Duodenal mucosa (tissue), 2 donors: ENCODE results near the gene HES7.
"Not testable (repeated sequence)": the region's sequence is repeated elsewhere in the genome, so short reads cannot be mapped to it uniquely, and the experiment has no call there.

Experiments used
- H3K27ac ChIP-seq: one replicate; pipeline ENCODE4 v1.7.0; 2013; ENCODE audit warnings: low read depth, low read length
- H3K27me3 ChIP-seq, 2 donors: one replicate each; pipeline ENCODE4 v1.7.0; 2013; ENCODE audit warnings: low read length in 2 of 2, control low read depth in 1 of 2; ENCODE audit not compliant: insufficient read depth in 2 of 2, control insufficient read depth in 1 of 2
- H3K36me3 ChIP-seq, 2 donors: one replicate each; pipeline ENCODE4 v1.7.0; 2013; ENCODE audit warnings: low read length in 2 of 2, control low read depth in 1 of 2; ENCODE audit not compliant: insufficient read depth in 2 of 2, control insufficient read depth in 1 of 2
- H3K4me1 ChIP-seq, 2 donors: one replicate each; pipeline ENCODE4 v1.7.0; 2013; ENCODE audit warnings: low read length in 2 of 2, control low read depth in 1 of 2; ENCODE audit not compliant: insufficient read depth in 2 of 2, control insufficient read depth in 1 of 2
- H3K4me3 ChIP-seq, 2 donors: one replicate each; pipeline ENCODE4 v1.7.0; 2013; ENCODE audit warnings: low read length in 2 of 2, low read depth in 1 of 2
- H3K9ac ChIP-seq, 2 donors: one replicate each; pipeline ENCODE4 v1.7.0; 2013; ENCODE audit warnings: low read length in 2 of 2, low read depth in 1 of 2
- H3K9me3 ChIP-seq, 2 donors: one replicate each; pipeline ENCODE4 v1.7.0; 2013; ENCODE audit warnings: low read length in 2 of 2, control low read depth in 1 of 2; ENCODE audit not compliant: control insufficient read depth in 1 of 2

The HES7 gene

DNA sequence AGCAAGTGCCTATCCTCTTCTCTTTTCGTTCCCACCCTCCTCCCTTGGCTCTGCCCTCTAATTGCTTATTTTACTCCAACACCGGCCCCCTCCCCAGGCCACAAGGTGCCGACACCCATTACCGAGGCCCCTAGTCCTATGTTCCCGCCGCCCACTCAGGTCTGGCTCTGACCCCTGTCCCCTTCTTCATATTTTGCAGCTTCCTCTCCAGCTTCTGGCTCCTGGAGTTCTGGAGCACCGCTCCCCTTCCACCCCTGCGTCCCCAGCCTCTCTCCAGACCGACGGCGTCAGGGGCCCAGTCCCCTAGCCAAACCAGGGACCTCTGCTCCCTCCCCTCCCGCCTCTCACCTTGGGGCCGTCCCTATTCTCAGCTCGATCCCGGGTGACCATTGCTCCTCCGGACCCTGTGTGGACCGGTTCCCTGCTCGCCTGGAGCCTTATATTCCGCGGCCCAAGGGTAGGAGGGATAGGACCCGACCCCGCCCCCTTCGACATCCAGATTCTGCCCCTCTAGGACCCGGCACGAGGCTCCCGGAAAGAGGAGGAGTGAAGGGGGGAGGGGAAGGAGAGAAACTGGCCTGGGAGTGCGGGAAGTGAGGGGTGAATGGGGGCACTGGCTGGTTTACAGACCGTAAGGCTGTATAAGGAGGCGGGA, at the start of gene HES7:
TSS of gene HES7 (minus strand) at position 412 of the 655 bp plus-strand sequence. CDS start at position 390, 22 bp downstream.
- Histone ChIP-seq H3K27me3 (peaks cover 38 to 42% of the 10 kb centered on the region in 2 donors), H3K4me3 (peak within 1 kb of the TSS; percentile 66 to 67), H3K36me3 (no peaks in the 10 kb centered on the region), H3K4me1 (peaks cover 54 to 69% of the 10 kb centered on the region in 2 donors), H3K9me3 (no peaks in the 10 kb centered on the region), H3K27ac (no peak within 1 kb of the TSS), H3K9ac (peak within 1 kb of the TSS in 1 of 2 donors; percentile 38)

DNA sequence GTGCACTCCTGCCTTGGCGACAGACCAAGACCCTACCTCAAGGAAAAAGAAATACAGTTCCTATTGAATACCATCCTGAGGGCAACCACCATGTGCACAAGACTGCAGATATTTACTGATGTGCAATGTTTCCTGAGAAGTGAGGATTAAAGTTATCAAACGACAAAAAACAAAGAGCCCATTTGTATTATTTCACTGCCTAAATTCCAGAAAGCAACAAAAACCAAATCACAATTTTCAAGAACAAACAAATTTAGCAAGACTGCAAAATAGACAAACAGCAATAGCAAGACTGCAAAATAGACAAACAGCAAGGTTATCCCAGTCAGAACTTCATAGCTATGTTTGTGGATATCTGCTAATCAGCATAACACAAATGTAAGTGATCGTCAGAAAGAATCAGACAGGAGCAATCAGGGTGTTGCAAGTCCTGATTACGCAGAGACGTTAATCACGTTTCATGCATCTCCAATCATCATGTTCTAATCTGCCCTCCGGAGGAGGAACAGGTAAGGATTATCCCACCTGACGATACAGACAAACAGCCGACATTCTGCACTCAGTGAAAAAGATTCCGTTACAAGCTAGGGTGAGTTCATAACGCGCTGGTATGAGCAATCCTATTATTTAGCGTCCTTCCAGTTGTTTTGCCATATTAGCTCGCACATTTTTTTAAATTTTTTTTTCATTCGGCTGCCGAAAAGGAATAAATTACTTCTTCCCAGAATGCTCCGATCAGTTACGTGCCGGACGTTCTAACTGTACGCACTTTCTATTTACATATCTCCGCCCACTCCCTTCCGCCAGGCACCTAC, 49.4 kb upstream of the HES7 start:
- Histone ChIP-seq H3K36me3 (no peaks in the 10 kb centered on the region), H3K27me3 (no peaks in the 10 kb centered on the region), H3K4me1 (peaks cover 26 to 28% of the 10 kb centered on the region in 2 donors), H3K4me3 (peak overlapping the region; percentile 65 to 71), H3K27ac (peak overlapping the region; percentile 89), H3K9ac (peak overlapping the region; percentile 60 to 76), H3K9me3 (no peaks in the 10 kb centered on the region)

- not testable (repeated sequence) for H3K27me3 ChIP-seq, H3K4me3 ChIP-seq, H3K9me3 ChIP-seq, H3K27ac ChIP-seq, H3K9ac ChIP-seq, H3K36me3 ChIP-seq
- peaks cover 9 to 11% of the 10 kb centered on the region in 2 donors for H3K4me1 ChIP-seq
Measured at GRCh38 chr17:8170186-8170585, 46.3 kb upstream of the HES7 start.

DNA sequence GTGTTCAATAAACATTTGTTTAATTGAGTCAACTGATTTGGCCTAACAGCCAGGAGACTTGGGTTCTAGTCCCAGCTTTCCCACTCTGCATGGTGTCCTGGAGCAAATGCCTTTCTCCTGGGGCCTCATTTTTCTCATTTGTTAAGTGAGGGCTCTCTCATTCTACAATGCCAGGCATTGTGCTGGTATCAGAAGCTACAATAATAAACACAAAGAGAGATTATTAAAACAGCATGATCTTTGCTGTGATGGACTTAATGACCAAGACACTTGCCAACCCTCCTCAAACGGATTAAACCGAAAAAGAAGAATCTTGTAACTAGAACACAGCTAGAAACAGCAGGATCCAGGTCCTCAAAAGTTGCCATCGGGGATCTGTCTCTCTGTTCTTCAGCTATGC, 43.6 kb upstream of the HES7 start:
- no peak overlapping the region for H3K4me3 ChIP-seq
- no peaks in the 10 kb centered on the region for H3K36me3 ChIP-seq
- no peaks in the 10 kb centered on the region for H3K9me3 ChIP-seq
- no peaks in the 10 kb centered on the region for H3K27me3 ChIP-seq
- peak overlapping the region in 1 of 2 donors; percentile 4 for H3K9ac ChIP-seq
- H3K4me1 ChIP-seq: peaks cover 15 to 18% of the 10 kb centered on the region in 2 donors
- no peak overlapping the region for H3K27ac ChIP-seq

DNA sequence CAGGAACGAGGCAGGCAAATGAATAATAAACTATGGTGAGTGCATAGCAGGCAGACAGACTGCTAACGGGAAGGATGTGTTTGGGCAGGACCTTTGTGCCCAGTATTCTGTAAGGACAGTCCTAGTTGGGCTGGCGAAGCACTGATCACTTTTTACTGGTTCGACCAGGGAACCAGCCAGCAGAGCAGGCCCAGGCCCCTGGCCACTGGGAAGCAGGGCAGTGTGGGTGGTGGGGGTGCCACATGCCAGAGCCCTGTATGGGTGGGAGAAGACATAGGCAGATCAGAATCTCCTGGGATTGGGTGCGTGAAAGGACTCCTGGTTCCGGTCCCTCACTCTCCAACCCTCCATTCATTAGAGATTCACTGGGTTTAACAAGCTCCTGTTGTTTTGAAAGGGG, 42.8 kb upstream of the HES7 start:
- Histone ChIP-seq H3K9me3 (no peaks in the 10 kb centered on the region), H3K4me3 (no peak overlapping the region), H3K27me3 (no peaks in the 10 kb centered on the region), H3K9ac (no peak overlapping the region), H3K27ac (no peak overlapping the region), H3K36me3 (peaks cover 0 to under 1% of the 10 kb centered on the region in 2 donors), H3K4me1 (peaks cover 19 to 22% of the 10 kb centered on the region in 2 donors)

DNA sequence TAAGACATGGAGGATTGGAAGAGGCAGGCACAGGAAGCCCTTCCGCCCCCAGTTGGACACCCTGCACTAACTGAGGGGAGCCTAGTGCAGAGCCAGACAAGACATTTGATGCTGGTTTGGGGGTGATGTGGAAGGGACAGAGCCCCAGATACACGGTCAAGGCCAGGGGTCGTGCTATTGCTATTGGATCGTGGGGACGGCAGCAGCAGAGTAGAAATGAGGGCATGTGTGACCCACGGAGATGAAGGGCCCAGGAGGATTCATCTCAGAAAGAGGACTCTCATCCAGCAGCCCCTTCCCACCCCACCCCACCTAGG, 40.9 kb upstream of the HES7 start:
- H3K27me3 ChIP-seq: no peaks in the 10 kb centered on the region
- peak overlapping the region; percentile 26 to 41 for H3K9ac ChIP-seq
- H3K9me3 ChIP-seq: no peaks in the 10 kb centered on the region
- peaks cover 31 to 33% of the 10 kb centered on the region in 2 donors for H3K4me1 ChIP-seq
- H3K27ac ChIP-seq: no peak overlapping the region
- H3K36me3 ChIP-seq: peaks cover 10 to 14% of the 10 kb centered on the region in 2 donors
- no peak overlapping the region for H3K4me3 ChIP-seq

- Histone ChIP-seq H3K4me3 (peak overlapping the region in 1 of 2 donors; percentile 74), H3K36me3 (peaks cover 14 to 19% of the 10 kb centered on the region in 2 donors), H3K27me3 (no peaks in the 10 kb centered on the region), H3K9ac (peak overlapping the region; percentile 26 to 79), H3K4me1 (peaks cover 33 to 36% of the 10 kb centered on the region in 2 donors), H3K27ac (peak overlapping the region; percentile 83), H3K9me3 (no peaks in the 10 kb centered on the region)
Measured at GRCh38 chr17:8163978-8164814, 40.3 kb upstream of the HES7 start.

GRCh38 chr17:8162997-8163977, 39.4 kb upstream of the HES7 start:
- Histone ChIP-seq H3K4me3 (peak overlapping the region; percentile 71 to 74), H3K9ac (peak overlapping the region; percentile 79 to 93), H3K27me3 (no peaks in the 10 kb centered on the region), H3K36me3 (peaks cover 14 to 19% of the 10 kb centered on the region in 2 donors), H3K4me1 (peaks cover 38 to 40% of the 10 kb centered on the region in 2 donors), H3K9me3 (no peaks in the 10 kb centered on the region), H3K27ac (peak overlapping the region; percentile 94)
